Right lung (tissue), 5 donors: Measurements from ENCODE around the gene DZIP1L. TPM values are rescaled to one million over a fixed set of nuclear protein-coding genes. Genes with fewer than 3 reads are reported as not detected.

Experiments
- DNase-seq, 2 donors: peaks; one replicate each; pipeline ENCODE4 v3.0.0-alpha.2; 2013
- polyA plus RNA-seq, 5 donors: library from polyadenylated mRNA; unstranded; fragments of 120-200 nt; gene quantifications; one replicate each; pipeline versions ENCODE4 v1.2.1 to v1.2.3, GENCODE V29; 2013; ENCODE audit warnings: inconsistent platforms in 1 of 5, low replicate concordance in 1 of 5; ENCODE audit not compliant: insufficient read length in 5 of 5, insufficient read depth in 1 of 5

The DZIP1L gene
- polyA plus RNA-seq, 5 donors = 16.1 to 21.8 (median 18.8) TPM

DNA sequence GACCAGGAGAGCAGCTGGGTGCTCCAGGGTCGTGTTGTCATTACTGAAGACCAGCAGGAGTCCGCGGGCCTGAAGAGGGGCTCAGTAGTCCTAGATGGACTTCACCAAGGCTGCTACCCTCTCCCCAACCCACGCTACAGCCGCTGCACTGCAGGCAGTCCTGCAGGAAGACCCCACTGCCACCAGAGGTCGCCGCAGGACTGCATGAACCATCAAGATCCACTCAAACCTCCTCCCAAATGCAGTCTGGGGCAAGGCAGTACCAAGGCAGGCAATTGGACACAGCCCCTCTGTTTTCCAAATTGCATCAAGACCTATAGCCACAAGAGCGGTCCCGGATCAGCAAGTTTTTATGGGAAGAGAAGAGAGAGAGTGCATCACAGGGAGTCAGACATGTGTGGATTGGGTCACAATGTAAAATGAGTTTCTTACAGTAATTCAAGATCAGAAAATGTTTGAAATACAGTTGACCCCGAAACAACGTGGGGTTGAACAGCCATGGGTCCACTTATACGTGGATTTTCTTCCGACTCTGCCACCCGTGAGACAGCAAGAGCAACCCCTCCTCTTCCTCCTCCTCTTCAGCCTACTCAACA is 46.7 kb downstream of the DZIP1L start:
- peak; percentile 51 to 72 for DNase-seq

DNA sequence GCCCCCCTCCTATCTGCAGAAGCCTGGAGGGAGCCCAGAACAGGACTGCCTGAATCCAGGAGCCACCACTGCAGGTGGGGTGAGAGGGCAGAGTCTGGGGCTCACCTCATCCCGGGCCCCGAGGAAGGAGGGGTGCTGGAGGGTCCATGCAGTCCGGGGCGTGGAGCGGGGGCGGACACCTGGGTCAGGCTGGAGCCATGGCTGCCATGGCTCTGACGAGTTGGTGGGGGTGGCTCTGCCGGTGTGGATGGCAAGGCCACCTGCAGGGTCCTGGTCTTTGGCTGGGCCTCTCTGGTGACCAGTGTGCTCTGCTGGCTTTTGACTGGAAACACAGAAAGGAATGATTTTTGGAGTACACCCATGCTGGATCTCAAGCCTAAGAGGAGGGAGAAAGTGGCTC is 47.4 kb downstream of the DZIP1L start:
- no peak for DNase-seq

GRCh38 chr3:138066972-138067371 is 48.4 kb downstream of the DZIP1L start:
- peak in 1 of 2 donors; percentile 13 for DNase-seq

- DNase-seq = no peak
Measured at GRCh38 chr3:138066383-138066782, 49.0 kb downstream of the DZIP1L start.

DNA sequence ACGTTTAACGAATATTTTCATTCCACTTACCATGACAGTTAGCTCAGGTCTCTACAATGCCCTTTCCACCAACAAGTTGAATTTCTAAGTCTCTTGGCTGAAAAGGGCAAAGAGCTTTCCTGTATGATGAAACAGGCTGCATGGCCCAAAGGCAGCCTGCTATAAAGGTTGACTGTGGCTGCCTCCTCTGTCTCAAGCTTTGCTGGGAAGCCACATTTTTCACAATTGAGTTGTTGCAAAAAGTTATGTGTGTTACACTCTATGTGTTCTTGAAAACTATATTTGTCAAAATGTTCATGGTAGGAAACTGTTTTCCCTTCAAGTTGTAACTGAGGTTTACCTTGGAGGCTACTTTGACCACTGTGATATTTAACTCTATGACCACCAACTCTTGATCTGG is 49.5 kb downstream of the DZIP1L start:
- DNase-seq = no peak

DNA sequence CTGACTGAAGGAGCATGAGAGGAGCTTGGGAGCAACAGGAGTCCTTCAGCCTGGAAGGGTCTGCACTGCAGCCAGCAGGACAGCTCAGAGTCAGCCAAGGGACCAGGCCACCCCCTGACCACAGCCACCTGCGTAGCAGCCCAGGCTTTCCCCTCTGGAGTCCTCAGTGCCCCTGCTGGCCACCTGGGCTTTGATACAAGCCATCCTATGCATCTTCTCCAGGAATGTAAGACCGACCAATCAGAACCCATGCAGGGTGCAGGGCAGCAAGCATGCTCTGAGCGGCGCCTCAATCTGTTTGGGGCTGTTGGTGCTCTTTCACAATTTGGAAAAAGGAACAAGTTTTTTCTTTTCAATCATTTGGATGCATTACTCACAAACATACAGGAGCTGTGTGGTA is 52.0 kb downstream of the DZIP1L start:
- DNase-seq = no peak

- no peak for DNase-seq
Measured at GRCh38 chr3:138062626-138063025, 52.8 kb downstream of the DZIP1L start.

DNA sequence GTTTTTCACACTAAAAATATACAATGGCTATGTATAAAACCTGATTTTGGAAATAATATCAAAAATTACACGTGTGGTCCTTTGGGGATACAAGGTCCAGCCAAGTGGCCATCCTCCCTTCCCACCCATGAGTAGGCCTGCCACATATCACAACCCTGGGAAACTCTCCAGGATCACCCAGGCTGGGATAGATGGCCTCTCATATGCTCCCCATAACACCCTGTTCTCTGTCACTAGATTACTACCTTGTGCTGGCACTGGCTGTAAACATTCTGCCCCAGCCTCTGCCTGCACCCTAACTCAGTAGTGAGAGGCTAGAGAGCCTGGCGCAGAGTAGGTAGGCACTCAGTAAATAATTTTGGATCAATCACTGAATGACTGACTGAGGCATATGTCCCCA is 53.4 kb downstream of the DZIP1L start:
- DNase-seq = no peak

DNA sequence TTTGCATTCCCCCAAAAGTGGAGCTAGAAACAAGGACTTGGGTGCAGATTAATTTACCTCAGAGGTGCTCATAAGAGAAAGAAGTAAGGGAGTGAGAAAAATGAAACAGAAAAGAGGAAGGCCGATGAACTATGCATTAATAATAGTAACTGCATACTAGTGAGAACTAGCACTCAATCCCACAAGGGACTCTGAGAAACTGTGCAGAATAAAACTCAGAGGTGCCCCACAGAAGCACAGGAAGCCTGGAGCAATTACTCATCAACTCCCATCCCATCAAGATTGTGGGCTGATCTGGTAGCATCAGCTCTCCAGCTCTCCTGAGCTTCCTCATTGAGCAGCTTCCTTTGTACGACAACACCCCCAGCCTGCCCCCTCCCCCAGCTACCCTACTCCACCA is 54.6 kb downstream of the DZIP1L start:
- DNase-seq = no peak

DNA sequence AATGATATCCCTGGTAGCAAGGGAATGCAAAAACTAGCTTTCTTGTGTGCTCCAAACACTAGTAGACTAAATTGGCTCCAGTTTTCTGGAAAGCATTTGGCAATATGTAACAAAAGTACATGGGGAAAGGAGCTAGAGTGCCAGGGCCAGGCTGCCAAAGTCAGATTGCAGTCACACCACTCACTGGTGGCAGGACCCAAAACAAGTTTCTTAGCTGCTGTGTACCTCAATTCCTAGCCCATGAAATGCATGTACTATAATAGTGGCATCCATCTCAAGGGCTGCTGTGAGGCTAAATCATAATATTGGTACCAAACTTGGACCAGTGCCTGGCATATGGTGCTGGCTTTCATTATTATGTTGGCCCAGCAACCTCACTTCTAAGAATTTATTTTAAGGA is 56.1 kb downstream of the DZIP1L start:
- DNase-seq = no peak

DNA sequence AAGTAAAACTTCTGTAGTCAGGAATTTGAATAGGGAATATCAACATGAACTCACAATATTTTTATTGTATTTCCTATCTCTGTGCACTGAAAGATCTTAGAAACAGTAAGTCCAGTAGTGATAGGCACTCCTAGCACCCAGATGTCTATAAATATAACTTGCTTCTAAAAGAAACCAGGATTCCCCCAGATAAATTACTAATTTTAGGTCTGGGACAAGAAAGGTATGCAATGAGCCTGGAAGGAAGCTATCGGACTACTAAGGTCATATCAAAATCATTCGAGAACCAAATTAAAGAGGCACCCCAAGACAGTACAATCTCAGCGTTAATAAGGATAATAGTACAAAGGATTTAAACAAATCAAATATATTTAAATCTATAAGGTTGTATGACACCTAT is 58.0 kb downstream of the DZIP1L start:
- no peak for DNase-seq

DNA sequence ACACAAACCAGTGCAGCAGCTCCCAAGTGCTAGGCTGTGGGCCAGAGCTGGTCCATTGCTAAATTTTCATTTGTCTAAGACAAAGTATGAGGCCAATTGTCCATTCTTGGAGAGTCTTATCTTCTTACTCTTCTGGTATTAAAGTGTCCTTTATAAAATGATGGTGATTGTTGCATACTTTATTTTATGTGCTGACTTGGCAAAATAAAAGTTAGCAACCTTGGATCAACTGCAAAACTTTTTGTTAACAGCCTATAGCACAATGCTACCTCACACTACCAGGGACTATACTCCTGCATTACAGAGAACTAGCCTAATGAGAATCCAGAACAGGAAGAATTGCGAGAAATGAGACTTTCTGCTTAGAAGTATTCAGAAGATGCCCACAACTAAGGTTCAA is 61.4 kb downstream of the DZIP1L start:
- DNase-seq = no peak

- DNase-seq = peak in 1 of 2 donors; percentile 19
Measured at GRCh38 chr3:138051947-138052802, 63.2 kb downstream of the DZIP1L start.

DNA sequence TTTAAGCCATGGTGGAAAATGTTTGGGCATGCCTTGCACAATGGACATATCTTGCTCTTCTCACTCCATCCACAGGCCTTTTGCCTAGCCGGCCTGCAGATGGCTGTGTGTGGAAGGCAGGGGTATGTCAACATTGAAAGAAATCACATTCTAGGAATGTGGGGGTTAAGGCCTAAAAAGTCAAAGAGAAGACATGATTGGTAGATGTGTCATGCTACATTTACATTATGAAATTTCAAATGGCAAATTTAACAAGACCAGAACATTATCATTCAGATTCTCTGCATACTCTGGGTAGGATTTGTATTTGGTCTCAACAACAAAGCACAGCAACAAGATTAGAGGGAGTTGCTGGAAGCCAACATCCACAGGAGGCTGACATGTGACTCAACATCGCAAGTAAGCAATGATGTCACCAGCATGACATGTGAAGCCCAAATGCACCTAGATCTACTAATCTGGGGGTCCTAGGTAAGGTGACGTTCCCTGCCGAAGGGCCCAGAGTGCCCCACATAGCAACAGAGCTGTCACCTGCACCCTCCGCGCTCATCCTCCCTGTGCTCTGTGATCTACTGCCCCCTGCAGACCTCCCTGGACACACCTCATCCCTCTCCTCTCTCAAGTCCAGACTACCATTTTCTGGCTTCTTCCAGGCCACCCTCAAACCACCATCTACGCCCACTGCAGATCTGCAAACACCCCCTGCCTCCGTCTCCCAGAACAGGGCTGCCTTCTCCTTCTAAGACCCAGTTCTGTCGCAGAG is 66.1 kb downstream of the DZIP1L start:
- DNase-seq = no peak

GRCh38 chr3:138047596-138048158 is 67.7 kb downstream of the DZIP1L start:
- DNase-seq = no peak

GRCh38 chr3:138046955-138047354 is 68.5 kb downstream of the DZIP1L start:
- DNase-seq = no peak

DNA sequence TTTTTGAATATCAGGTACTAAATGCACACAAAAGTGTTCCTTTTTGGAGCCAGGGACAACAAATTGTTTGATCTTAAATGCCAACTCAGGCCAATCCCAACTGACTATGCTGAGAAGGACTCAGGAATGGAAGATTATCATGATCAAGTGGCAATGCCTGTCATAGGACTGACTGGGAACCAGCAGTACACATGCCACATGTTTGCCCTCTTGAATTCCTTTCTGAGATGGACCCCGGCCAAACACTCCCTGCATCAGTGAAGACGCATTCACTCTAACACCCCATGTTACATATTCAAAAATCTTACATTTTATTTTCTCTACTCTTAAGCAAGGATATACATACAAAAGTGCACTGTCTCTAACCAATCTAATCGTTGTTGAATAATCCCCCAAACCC is 69.3 kb downstream of the DZIP1L start:
- DNase-seq = no peak

- no peak for DNase-seq
Measured at GRCh38 chr3:138043266-138044029, 72.0 kb downstream of the DZIP1L start.

DNA sequence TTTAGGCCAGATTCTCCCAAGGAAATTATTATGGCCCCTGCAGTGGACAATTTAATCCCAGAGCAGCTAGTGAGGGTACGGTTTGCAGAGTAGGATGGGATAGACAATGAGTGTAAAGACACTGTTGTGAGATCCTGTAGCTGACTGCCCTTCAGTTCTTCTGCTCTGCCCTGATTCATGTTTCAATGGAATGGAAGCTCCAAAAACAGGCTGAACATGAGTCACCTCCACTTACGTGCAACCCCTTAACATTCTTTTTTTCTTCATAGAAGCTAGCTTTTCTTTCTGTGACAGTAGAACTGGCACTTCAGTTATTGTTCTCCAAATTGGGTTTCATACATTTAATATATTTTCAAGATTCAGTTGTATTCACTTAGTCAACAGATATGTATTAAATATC is 73.4 kb downstream of the DZIP1L start:
- no peak for DNase-seq

DNA sequence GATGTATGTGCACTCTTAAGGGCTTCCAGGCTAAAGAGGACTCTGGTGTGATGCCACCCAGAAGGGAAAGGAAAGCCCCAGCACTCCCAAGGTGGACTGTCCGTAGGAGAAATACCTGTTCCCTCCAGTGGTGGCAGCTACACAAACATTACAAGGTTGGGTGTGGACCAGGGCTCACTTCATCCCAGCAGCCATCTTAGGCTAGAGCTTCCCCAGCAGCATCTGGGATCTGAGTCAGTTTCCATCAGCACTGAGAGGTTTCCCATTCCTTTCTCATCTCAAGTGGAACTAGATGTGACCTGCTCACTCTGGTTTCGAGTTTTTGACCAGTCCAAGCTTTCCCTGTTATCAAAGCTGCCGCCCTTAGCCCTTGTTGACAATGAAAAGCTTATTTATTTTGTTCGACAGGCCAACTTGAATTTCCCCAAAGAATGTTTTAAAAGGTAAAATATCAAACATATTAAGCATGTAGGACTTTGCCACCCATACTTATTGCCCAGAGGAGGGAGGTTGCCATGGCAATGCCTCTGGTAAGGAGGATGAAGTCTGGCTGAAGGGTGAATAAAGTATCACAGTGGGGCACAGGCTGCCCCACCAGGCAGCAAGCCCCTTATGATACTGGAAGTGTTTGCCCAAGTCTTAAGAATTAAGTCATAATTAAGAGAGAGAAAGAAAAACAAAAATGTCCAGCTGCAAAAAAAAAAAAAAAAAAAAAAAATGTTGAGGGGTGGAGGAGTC is 76.5 kb downstream of the DZIP1L start:
- DNase-seq = peak; percentile 34 to 64

DNA sequence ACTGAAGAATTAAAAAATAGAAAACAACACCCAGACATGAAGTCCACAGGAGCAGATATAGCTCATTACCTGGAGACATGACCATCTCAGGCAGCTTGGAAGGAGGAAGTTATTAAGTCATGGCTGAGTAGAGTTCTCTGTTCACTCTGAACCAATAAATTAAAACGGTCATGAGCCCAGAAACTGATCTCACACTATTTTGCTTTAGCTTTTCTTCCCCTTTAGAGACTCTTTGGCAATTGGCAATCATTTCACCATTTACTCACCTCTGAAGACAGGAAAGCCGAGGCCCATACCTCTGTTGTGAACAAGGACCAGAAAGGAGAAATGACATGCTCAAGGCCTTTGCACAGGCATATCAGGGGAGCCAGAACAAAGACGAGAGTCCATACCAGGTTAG is 78.8 kb downstream of the DZIP1L start:
- no peak for DNase-seq
